Spleen (tissue), 7 donors: ENCODE results near the gene SLFN12.
"Not testable (repeated sequence)": the region's sequence is repeated elsewhere in the genome, so short reads cannot be mapped to it uniquely, and the experiment has no call there.

Source experiments
- POLR2A ChIP-seq, 3 donors: fragments of 450-650 bp; IDR thresholded peaks; one replicate each; pipeline ENCODE4 v1.5.1; 2017; ENCODE audit warnings: antibody characterized with exemption in 3 of 3, mild to moderate bottlenecking in 1 of 3
- TF ChIP-seq, protein P1 (sequence below), 11 experiments: fragments of 200-600 bp in 7 of 11; fragments of 450-650 bp in 4 of 11; sonication (generic) in 4 of 11; IDR thresholded peaks in 8 of 11; conservative IDR thresholded peaks in 3 of 11; 1 replicate in 7 of 11; 2 replicates in 4 of 11; pipeline versions ENCODE4 v1.4.0 to v1.8.0; 2016 to 2021; ENCODE audit warnings: antibody characterized with exemption in 11 of 11, inconsistent platforms in 4 of 11, mild to moderate bottlenecking in 1 of 11
- donor health status: DM: no; HTN: no; CAD: no; lungs with moderate emphysema.
- donor health status: DM: no; HTN: no; CAD: no.
- donor health status: DM: no; HTN: no; CAD: no.

DNA sequence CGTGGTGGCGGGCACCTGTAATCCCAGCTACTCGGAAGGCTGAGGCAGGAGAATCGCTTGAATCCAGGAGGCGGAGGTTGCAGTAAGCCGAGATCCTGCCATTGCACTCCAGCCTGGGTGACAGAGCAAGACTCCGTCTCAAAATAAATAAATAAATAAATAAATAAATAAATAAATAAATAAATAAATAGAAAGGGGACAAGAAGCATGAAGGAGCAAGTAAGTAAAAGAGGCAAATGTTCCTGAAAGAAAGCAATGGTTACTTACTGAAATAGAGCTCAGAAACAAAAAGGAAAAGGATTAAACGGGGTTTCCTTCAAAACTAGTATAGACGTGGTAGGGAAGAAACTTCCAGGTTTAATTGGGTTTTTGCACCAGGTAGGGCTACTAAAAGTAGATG lies 11.2 kb downstream of the SLFN12 start:
- TF ChIP-seq, protein P1, sequence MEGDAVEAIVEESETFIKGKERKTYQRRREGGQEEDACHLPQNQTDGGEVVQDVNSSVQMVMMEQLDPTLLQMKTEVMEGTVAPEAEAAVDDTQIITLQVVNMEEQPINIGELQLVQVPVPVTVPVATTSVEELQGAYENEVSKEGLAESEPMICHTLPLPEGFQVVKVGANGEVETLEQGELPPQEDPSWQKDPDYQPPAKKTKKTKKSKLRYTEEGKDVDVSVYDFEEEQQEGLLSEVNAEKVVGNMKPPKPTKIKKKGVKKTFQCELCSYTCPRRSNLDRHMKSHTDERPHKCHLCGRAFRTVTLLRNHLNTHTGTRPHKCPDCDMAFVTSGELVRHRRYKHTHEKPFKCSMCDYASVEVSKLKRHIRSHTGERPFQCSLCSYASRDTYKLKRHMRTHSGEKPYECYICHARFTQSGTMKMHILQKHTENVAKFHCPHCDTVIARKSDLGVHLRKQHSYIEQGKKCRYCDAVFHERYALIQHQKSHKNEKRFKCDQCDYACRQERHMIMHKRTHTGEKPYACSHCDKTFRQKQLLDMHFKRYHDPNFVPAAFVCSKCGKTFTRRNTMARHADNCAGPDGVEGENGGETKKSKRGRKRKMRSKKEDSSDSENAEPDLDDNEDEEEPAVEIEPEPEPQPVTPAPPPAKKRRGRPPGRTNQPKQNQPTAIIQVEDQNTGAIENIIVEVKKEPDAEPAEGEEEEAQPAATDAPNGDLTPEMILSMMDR (IDR thresholded peaks at IDR 0.05 in 8 of 11, conservative IDR thresholded peaks at IDR 0.05 in 3 of 11): not testable (repeated sequence)
- TF ChIP-seq POLR2A (IDR thresholded peaks at IDR 0.05): not testable (repeated sequence)
